Calu3 (cell line): Measurements from ENCODE around the gene GADL1. TPM values are rescaled to one million over a fixed set of nuclear protein-coding genes. Genes with fewer than 3 reads are reported as not detected.

Experiments used
- BruUV-seq: library from RNA; stranded (reverse); fragments of 400-500 nt; replicated peaks from 2 replicates; lab custom pipeline; 2021; lab: Mats Ljungman, UMichigan
- CTCF ChIA-PET: fragments of 300-600 bp; sonication (Branson Sonifier 250); formaldehyde crosslinking; loops from one replicate; lab custom pipeline; 2022; ENCODE audit warnings: antibody characterized with exemption; lab: Charles Lee
- DNase-seq: peaks from one replicate; pipeline ENCODE4 v3.0.0; 2022
- H3K27ac Mint-ChIP-seq: one replicate; pipeline ENCODE4 v1.8.0; 2022; ENCODE audit warnings: mixed read lengths; ENCODE audit not compliant: unreplicated experiment
- H3K27me3 Mint-ChIP-seq: one replicate; pipeline ENCODE4 v1.8.0; 2022; ENCODE audit warnings: mixed read lengths; ENCODE audit not compliant: unreplicated experiment
- H3K36me3 Mint-ChIP-seq: one replicate; pipeline ENCODE4 v1.8.0; 2022; ENCODE audit warnings: mild to moderate bottlenecking, moderate library complexity, mixed read lengths; ENCODE audit not compliant: insufficient read depth, unreplicated experiment
- H3K4me1 Mint-ChIP-seq: one replicate; pipeline ENCODE4 v1.8.0; 2022; ENCODE audit warnings: mild to moderate bottlenecking, low read depth, mixed read lengths; ENCODE audit not compliant: unreplicated experiment
- H3K4me3 Mint-ChIP-seq: one replicate; pipeline ENCODE4 v1.8.0; 2022; ENCODE audit warnings: mild to moderate bottlenecking, low read depth, moderate library complexity, mixed read lengths; ENCODE audit not compliant: unreplicated experiment
- H3K9me3 Mint-ChIP-seq: one replicate; pipeline ENCODE4 v1.8.0; 2022; ENCODE audit warnings: low read depth, mixed read lengths; ENCODE audit not compliant: unreplicated experiment
- CTCF ChIP-seq: fragments of 200-600 bp; IDR thresholded peaks from one replicate; pipeline ENCODE4 v1.8.0; 2022; ENCODE audit warnings: antibody characterized with exemption; ENCODE audit not compliant: unreplicated experiment
- intact Hi-C: fragments of 100-400 bp; cut with micrococcal nuclease; formaldehyde crosslinking; loops from one replicate; pipeline ENCODE4 v1.10.0; 2022; ENCODE audit not compliant: unreplicated experiment
- total RNA-seq: library from RNA; stranded (reverse); gene quantifications from 2 replicates; pipeline ENCODE4 v1.2.3, GENCODE V29; 2022

GADL1 gene
- total RNA-seq, 1 experiment from 2014 or later = not detected

DNA sequence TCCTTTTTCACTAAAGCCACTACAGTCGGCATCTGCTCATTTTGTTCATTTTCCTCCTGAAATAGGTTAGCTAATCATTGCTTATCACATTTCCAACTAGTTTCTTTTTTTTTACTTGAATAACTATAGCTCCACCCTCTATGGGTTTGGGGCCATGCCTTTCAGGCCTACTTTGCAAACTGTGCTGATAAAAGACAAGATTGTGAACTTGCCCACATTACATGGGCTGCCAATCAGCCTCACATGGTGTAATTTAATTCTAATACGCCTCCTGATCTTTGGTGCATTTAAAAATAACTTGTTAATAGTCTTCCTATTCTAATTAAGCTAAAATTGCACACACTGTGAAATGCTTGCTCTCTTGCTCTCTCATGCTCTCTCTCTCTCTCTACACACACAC, 197.6 kb downstream of the GADL1 start:
- TF ChIP-seq CTCF = no peak
- H3K27ac Mint-ChIP-seq = no peak overlapping the region
- DNase-seq = no peak
- peaks cover 21% of the 10 kb centered on the region for H3K4me1 Mint-ChIP-seq
- intact Hi-C loops = no loop called here
- H3K4me3 Mint-ChIP-seq = no peak overlapping the region
- no TSS peak for BruUV-seq
- H3K36me3 Mint-ChIP-seq = peaks cover 33% of the 10 kb centered on the region
- H3K27me3 Mint-ChIP-seq = no peaks in the 10 kb centered on the region
- H3K9me3 Mint-ChIP-seq = no peaks in the 10 kb centered on the region
- CTCF ChIA-PET = interaction anchor here (0.6 to 0.7 kb wide), 2 partner anchors 587 to 610 kb away, joined by 6 to 14 read pairs; no protein-coding TSS in a partner anchor

DNA sequence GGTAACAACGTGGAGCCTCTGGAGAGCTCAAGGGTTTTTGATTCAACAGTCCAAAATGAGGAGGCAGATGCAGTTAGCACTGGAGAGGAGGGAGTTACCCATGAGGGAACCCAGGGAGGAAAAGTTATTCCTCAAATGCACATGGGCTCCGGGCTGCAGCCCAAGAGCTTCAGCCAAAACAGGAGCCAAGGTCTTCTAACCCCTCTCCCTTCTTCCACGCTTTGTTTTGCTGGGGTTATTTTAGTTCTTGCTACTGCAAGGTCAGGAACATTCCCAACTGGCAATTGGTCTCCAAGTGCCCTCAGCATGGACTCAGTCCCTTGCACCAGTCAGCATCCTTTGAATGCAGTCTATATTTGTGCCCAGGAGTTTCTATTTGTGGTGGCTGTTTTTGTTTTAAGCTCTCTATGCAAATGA, 198.1 kb downstream of the GADL1 start:
- Mint-ChIP-seq H3K27ac (no peak overlapping the region), H3K36me3 (peaks cover 33% of the 10 kb centered on the region), H3K27me3 (no peaks in the 10 kb centered on the region), H3K9me3 (no peaks in the 10 kb centered on the region), H3K4me3 (no peak overlapping the region), H3K4me1 (peaks cover 22% of the 10 kb centered on the region)
- no peak for DNase-seq
- TF ChIP-seq CTCF = no peak
- CTCF ChIA-PET = interaction anchor here (0.6 kb wide), 1 partner anchor 610 kb away, joined by 14 read pairs; no protein-coding TSS in a partner anchor
- intact Hi-C loops = no loop called here
- no TSS peak for BruUV-seq

DNA sequence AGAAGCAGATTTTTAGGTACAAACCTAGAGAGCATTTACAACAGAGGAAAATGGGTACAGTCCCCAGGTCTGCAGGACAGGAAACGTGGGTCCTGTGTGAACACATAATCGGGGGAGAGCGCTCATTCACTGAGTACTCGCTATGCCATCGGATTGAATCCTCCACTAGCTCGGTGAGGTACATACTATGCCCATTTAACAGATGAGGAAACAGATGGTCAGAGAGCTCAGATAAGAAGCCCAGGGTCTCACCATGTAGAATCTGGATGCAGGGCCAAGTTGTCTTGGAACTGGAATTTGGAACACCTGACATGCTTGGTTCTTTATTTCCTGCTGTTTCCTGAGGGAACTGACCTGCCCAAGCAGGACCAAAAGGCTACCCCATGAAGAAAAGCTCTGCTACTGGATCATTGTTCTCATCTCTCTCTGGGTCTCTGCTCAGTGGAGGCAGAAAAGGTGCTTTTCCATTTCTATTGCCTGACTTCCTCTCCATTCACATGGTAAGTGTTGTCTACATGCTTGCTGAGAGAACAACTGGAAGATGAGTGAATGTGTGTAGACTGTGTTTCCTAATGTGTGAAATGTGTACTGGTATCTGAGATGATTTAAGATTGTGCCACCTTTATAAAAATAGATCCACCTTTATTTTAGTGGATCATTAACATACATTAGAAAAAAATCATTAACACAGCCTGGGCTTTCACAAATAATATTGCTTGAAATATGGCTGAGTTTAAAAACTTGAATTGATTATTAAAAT, 199.0 kb downstream of the GADL1 start:
- Mint-ChIP-seq H3K4me1 (peaks cover 22% of the 10 kb centered on the region), H3K9me3 (no peaks in the 10 kb centered on the region), H3K36me3 (peaks cover 33% of the 10 kb centered on the region), H3K27ac (peak overlapping the region; percentile 67), H3K27me3 (no peaks in the 10 kb centered on the region), H3K4me3 (no peak overlapping the region)
- TF ChIP-seq CTCF = no peak
- DNase-seq = no peak
- BruUV-seq = no TSS peak
- CTCF ChIA-PET = no interaction called here
- intact Hi-C loops = no loop called here

GRCh38 chr3:30694668-30695067, 199.8 kb downstream of the GADL1 start:
- Mint-ChIP-seq H3K4me3 (no peak overlapping the region), H3K36me3 (peaks cover 38% of the 10 kb centered on the region), H3K9me3 (no peaks in the 10 kb centered on the region), H3K27ac (no peak overlapping the region), H3K4me1 (peaks cover 25% of the 10 kb centered on the region), H3K27me3 (no peaks in the 10 kb centered on the region)
- CTCF ChIA-PET = interaction anchor here (0.5 to 1.7 kb wide), 2 partner anchors 306 to 363 kb away, joined by 3 to 5 read pairs; no protein-coding TSS in a partner anchor
- BruUV-seq = no TSS peak
- TF ChIP-seq CTCF = no peak
- no peak for DNase-seq
- intact Hi-C loops = loop anchor here (5.0 kb wide), 4 partner anchors 157 to 652 kb away; no protein-coding TSS in a partner anchor
